ENCODE measurements around the gene ANK3.

DNA sequence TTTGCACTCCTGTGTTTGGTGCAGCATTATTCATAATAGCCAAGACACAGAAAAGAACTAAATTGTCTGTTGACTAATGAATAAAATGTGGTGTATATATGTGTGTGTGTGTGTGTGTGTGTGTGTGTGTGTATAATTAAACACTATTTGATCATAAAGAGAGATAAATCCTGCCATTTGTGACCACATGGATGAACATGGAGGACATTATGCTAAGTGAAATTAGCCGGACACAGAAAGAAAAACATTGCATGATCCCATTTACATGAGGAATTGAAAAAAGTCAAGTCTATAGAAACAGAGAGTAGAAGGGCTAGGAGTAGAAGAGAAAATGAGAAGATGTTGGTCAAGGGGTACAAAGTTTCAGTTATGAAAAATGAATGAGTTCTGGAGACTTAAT lies 85.9 kb downstream of the ANK3 start:
- TF ChIP-seq, protein P1, sequence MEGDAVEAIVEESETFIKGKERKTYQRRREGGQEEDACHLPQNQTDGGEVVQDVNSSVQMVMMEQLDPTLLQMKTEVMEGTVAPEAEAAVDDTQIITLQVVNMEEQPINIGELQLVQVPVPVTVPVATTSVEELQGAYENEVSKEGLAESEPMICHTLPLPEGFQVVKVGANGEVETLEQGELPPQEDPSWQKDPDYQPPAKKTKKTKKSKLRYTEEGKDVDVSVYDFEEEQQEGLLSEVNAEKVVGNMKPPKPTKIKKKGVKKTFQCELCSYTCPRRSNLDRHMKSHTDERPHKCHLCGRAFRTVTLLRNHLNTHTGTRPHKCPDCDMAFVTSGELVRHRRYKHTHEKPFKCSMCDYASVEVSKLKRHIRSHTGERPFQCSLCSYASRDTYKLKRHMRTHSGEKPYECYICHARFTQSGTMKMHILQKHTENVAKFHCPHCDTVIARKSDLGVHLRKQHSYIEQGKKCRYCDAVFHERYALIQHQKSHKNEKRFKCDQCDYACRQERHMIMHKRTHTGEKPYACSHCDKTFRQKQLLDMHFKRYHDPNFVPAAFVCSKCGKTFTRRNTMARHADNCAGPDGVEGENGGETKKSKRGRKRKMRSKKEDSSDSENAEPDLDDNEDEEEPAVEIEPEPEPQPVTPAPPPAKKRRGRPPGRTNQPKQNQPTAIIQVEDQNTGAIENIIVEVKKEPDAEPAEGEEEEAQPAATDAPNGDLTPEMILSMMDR (IDR thresholded peaks at IDR 0.05 in 4 of 5, conservative IDR thresholded peaks at IDR 0.05 in 1 of 5) = no peak
- no peak for TF ChIP-seq POLR2A (IDR thresholded peaks at IDR 0.05)
